ENCODE results near the gene DBP. TPM values are rescaled to one million over a fixed set of nuclear protein-coding genes. Genes with fewer than 3 reads are reported as not detected.
A peak's percentile ranks its signal among the peaks of the same experiment; 100 is the strongest.

DBP gene
- total and polyA plus RNA-seq, 2 of the 13 experiments (the other 11 are each of a cell fraction or from before 2014, with no cell fraction given) = 1.7 to 5.8 TPM

DNA sequence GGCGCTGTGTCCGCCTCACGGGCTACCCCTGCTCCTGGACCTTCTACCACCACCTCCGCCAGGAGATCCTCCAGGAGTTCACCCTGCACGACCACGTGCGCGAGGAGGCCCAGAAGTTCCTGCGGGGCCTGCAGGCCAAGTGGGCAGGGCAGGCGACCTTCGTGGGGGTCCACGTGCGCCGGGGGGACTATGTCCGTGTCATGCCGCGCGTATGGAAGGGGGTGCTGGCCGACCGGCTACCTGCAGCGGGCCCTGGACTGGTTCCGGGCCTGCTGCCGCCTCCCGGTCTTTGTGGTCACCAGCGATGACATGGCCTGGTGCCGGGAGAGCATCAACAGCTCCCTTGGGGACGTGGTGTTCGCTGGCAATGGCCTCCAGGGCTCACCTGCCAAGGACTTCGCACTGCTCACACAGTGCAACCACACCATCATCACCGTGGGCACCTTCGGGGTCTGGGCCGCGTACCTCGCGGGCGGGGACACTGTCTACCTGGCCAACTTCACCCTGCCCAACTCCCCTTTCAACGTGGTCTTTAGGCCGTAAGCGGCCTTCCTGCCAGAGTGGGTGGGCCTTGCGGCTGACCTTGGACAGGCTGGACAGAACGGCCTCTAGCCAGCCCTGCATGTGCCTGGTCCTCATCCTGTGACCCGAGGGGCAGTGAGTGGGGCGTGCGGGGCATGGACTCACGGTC, 43.4 kb upstream of the DBP start:
- intact Hi-C loops (cut with micrococcal nuclease; ENCODE audit: unreplicated experiment) = loop anchor here (2.0 kb wide), 1 partner anchor 34 kb away; the partner anchor contains the start of gene CA11
- no peak for DNase-seq (ENCODE audit: low spot score)
- ChIA-PET CTCF (ENCODE audit: low intra/inter-chr PET ratio, low total read pairs) (no interaction called here), POLR2A (interaction anchor here (1.4 kb wide), 1 partner anchor 14 kb away, joined by 4 read pairs; the partner anchor contains the start of gene FUT2)
- no TSS peak for BruUV-seq (replicated peaks)
- 70% methylated on average over 25 of the region's 45 CpGs for WGBS (ENCODE audit: low lambda C conversion rate)
- Histone ChIP-seq H3K9ac (ENCODE audit: insufficient read depth, low read depth, low read length) (no peak overlapping the region), H3K36me3 (replicated peaks in 1 of 2; ENCODE audit: control insufficient read depth in 1 of 2, insufficient read depth in 2 of 2, low read length in 2 of 2) (no peaks in the 10 kb centered on the region), H3K9me3 (ENCODE audit: low read length) (no peaks in the 10 kb centered on the region), H3K27ac (ENCODE audit: extremely low read length, insufficient read depth, low read length) (no peak overlapping the region), H3K79me2 (ENCODE audit: insufficient read depth, low read length) (no peaks in the 10 kb centered on the region), H2AFZ (ENCODE audit: low read length) (no peak overlapping the region), H3K4me1 (ENCODE audit: insufficient read depth, low read length) (peaks cover 45% of the 10 kb centered on the region), H3K4me3 (replicated peaks in 1 of 3; ENCODE audit: insufficient read depth in 1 of 3, low read depth in 2 of 3, low read length in 3 of 3) (no peak overlapping the region), H3K27me3 (ENCODE audit: control insufficient read depth in 1 of 2, insufficient read depth in 2 of 2, low read length in 2 of 2) (0 out of 5 replicates have a peak, but pooled peaks cover 0 to 3% of the 10 kb centered on the region in 2 experiments), H3K4me2 (ENCODE audit: low read depth, low read length) (peak overlapping the region; percentile 6; the same call in 1 of the 2 replicates), H4K20me1 (ENCODE audit: insufficient read depth, low read length) (no peaks in the 10 kb centered on the region)
- peak; percentile 52 for ATAC-seq
- in situ Hi-C loops (cut with HindIII; ENCODE audit: extremely low pct_ligation_motif_present, low pct_unique_long_range_greater_than_20kb) = no loop called here
- FAIRE-seq = no peak
- no peak for TF ChIP-seq IKZF1 (IDR thresholded peaks at IDR 0.05)
- TF ChIP-seq SPEN (CRISPR knock-in tag; IDR thresholded peaks at IDR 0.05; ENCODE audit: low read depth) = no peak
- TF ChIP-seq ATF7-NPFF (CRISPR knock-in tag; IDR thresholded peaks at IDR 0.05; ENCODE audit: low read depth) = no peak
- 0 out of 2 replicates have a peak, but pooled peaks have one; percentile 17 for TF ChIP-seq HNRNPL (IDR thresholded peaks at IDR 0.05; ENCODE audit: low read depth, low read length)
- TF ChIP-seq CENPX (CRISPR knock-in tag; IDR thresholded peaks at IDR 0.05) = no peak
- TF ChIP-seq ESRRA (CRISPR knock-in tag; IDR thresholded peaks at IDR 0.05; ENCODE audit: low read depth) = 0 out of 2 replicates have a peak, but pooled peaks have one; percentile 34
- no peak for TF ChIP-seq ZNF703 (CRISPR knock-in tag; IDR thresholded peaks at IDR 0.05; ENCODE audit: borderline replicate concordance)
- TF ChIP-seq NFE2 (CRISPR knock-in tag; IDR thresholded peaks at IDR 0.05) = no peak
- TF ChIP-seq, protein P1, sequence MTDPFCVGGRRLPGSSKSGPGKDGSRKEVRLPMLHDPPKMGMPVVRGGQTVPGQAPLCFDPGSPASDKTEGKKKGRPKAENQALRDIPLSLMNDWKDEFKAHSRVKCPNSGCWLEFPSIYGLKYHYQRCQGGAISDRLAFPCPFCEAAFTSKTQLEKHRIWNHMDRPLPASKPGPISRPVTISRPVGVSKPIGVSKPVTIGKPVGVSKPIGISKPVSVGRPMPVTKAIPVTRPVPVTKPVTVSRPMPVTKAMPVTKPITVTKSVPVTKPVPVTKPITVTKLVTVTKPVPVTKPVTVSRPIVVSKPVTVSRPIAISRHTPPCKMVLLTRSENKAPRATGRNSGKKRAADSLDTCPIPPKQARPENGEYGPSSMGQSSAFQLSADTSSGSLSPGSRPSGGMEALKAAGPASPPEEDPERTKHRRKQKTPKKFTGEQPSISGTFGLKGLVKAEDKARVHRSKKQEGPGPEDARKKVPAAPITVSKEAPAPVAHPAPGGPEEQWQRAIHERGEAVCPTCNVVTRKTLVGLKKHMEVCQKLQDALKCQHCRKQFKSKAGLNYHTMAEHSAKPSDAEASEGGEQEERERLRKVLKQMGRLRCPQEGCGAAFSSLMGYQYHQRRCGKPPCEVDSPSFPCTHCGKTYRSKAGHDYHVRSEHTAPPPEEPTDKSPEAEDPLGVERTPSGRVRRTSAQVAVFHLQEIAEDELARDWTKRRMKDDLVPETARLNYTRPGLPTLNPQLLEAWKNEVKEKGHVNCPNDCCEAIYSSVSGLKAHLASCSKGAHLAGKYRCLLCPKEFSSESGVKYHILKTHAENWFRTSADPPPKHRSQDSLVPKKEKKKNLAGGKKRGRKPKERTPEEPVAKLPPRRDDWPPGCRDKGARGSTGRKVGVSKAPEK (CRISPR knock-in tag; IDR thresholded peaks at IDR 0.05; ENCODE audit: borderline replicate concordance) = no peak
- TF ChIP-seq ZNF83 (CRISPR knock-in tag; IDR thresholded peaks at IDR 0.05; ENCODE audit: borderline replicate concordance) = no peak
- TF ChIP-seq, protein P2, sequence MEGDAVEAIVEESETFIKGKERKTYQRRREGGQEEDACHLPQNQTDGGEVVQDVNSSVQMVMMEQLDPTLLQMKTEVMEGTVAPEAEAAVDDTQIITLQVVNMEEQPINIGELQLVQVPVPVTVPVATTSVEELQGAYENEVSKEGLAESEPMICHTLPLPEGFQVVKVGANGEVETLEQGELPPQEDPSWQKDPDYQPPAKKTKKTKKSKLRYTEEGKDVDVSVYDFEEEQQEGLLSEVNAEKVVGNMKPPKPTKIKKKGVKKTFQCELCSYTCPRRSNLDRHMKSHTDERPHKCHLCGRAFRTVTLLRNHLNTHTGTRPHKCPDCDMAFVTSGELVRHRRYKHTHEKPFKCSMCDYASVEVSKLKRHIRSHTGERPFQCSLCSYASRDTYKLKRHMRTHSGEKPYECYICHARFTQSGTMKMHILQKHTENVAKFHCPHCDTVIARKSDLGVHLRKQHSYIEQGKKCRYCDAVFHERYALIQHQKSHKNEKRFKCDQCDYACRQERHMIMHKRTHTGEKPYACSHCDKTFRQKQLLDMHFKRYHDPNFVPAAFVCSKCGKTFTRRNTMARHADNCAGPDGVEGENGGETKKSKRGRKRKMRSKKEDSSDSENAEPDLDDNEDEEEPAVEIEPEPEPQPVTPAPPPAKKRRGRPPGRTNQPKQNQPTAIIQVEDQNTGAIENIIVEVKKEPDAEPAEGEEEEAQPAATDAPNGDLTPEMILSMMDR (CRISPR knock-in tag; IDR thresholded peaks at IDR 0.05) = no peak
- TF ChIP-seq MED1 (CRISPR knock-in tag; IDR thresholded peaks at IDR 0.05) = 0 out of 2 replicates have a peak, but pooled peaks have one; percentile 15
- TF ChIP-seq ZNF766 (CRISPR knock-in tag; IDR thresholded peaks at IDR 0.05; ENCODE audit: borderline replicate concordance) = no peak
- TF ChIP-seq, protein P3, sequence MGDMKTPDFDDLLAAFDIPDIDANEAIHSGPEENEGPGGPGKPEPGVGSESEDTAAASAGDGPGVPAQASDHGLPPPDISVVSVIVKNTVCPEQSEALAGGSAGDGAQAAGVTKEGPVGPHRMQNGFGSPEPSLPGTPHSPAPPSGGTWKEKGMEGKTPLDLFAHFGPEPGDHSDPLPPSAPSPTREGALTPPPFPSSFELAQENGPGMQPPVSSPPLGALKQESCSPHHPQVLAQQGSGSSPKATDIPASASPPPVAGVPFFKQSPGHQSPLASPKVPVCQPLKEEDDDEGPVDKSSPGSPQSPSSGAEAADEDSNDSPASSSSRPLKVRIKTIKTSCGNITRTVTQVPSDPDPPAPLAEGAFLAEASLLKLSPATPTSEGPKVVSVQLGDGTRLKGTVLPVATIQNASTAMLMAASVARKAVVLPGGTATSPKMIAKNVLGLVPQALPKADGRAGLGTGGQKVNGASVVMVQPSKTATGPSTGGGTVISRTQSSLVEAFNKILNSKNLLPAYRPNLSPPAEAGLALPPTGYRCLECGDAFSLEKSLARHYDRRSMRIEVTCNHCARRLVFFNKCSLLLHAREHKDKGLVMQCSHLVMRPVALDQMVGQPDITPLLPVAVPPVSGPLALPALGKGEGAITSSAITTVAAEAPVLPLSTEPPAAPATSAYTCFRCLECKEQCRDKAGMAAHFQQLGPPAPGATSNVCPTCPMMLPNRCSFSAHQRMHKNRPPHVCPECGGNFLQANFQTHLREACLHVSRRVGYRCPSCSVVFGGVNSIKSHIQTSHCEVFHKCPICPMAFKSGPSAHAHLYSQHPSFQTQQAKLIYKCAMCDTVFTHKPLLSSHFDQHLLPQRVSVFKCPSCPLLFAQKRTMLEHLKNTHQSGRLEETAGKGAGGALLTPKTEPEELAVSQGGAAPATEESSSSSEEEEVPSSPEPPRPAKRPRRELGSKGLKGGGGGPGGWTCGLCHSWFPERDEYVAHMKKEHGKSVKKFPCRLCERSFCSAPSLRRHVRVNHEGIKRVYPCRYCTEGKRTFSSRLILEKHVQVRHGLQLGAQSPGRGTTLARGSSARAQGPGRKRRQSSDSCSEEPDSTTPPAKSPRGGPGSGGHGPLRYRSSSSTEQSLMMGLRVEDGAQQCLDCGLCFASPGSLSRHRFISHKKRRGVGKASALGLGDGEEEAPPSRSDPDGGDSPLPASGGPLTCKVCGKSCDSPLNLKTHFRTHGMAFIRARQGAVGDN (CRISPR knock-in tag; IDR thresholded peaks at IDR 0.05) = peak; percentile 76

Data from HepG2 (cell line).